Measurements from ENCODE around the gene ATP1A1.

GRCh38 chr1:116324411-116324810 lies 48.6 kb upstream of the ATP1A1 start:
- TF ChIP-seq ZFP30 (CRISPR knock-in tag; IDR thresholded peaks at IDR 0.05) (no peak), ZC3H10 (CRISPR knock-in tag; IDR thresholded peaks at IDR 0.05) (no peak), PATZ1 (CRISPR knock-in tag; IDR thresholded peaks at IDR 0.05; ENCODE audit: borderline replicate concordance) (no peak), GLIS3 (CRISPR knock-in tag; IDR thresholded peaks at IDR 0.05) (no peak), ARNTL (CRISPR knock-in tag; IDR thresholded peaks at IDR 0.05; ENCODE audit: borderline replicate concordance, low read depth) (no peak), ZNF565 (CRISPR knock-in tag; conservative IDR thresholded peaks at IDR 0.05; ENCODE audit: low read depth) (no peak), CSDC2 (CRISPR knock-in tag; IDR thresholded peaks at IDR 0.05) (no peak), TSHZ2 (CRISPR knock-in tag; IDR thresholded peaks at IDR 0.05) (no peak), SNAI2 (CRISPR knock-in tag; IDR thresholded peaks at IDR 0.05) (no peak), TCF4 (CRISPR knock-in tag; IDR thresholded peaks at IDR 0.05; ENCODE audit: borderline replicate concordance) (no peak)
